Activated naive CD8-positive, alpha-beta T cell (primary cell): Measurements from ENCODE around the gene TTC31.

ENCODE experiments used
- H3K27ac Mint-ChIP-seq: one replicate; pipeline ENCODE4 v1.8.0; 2021; ENCODE audit warnings: mixed read lengths
- H3K27me3 Mint-ChIP-seq: one replicate; pipeline ENCODE4 v1.8.0; 2021; ENCODE audit warnings: mixed read lengths
- H3K36me3 Mint-ChIP-seq: one replicate; pipeline ENCODE4 v1.8.0; 2021; ENCODE audit warnings: mixed read lengths
- H3K4me1 Mint-ChIP-seq: one replicate; pipeline ENCODE4 v1.8.0; 2021; ENCODE audit warnings: low read depth, mixed read lengths
- H3K4me3 Mint-ChIP-seq: one replicate; pipeline ENCODE4 v1.8.0; 2021; ENCODE audit warnings: mild to moderate bottlenecking, mixed read lengths
- H3K9me3 Mint-ChIP-seq: one replicate; pipeline ENCODE4 v1.8.0; 2021; ENCODE audit warnings: low read depth, mixed read lengths

TTC31 gene

GRCh38 chr2:74532222-74532621 is 49.3 kb downstream of the TTC31 start:
- H3K27ac Mint-ChIP-seq: peak overlapping the region; percentile 7
- H3K4me1 Mint-ChIP-seq: peaks cover 27% of the 10 kb centered on the region
- no peaks in the 10 kb centered on the region for H3K27me3 Mint-ChIP-seq
- peaks cover 9% of the 10 kb centered on the region for H3K36me3 Mint-ChIP-seq
- no peaks in the 10 kb centered on the region for H3K9me3 Mint-ChIP-seq
- peak overlapping the region; percentile 63 for H3K4me3 Mint-ChIP-seq

GRCh38 chr2:74533464-74533863 is 50.6 kb downstream of the TTC31 start:
- H3K4me3 Mint-ChIP-seq: no peak overlapping the region
- peaks cover 6% of the 10 kb centered on the region for H3K36me3 Mint-ChIP-seq
- H3K27me3 Mint-ChIP-seq: peaks cover 2% of the 10 kb centered on the region
- H3K27ac Mint-ChIP-seq: no peak overlapping the region
- H3K4me1 Mint-ChIP-seq: peaks cover 20% of the 10 kb centered on the region
- no peaks in the 10 kb centered on the region for H3K9me3 Mint-ChIP-seq

- no peak overlapping the region for H3K27ac Mint-ChIP-seq
- peaks cover 20% of the 10 kb centered on the region for H3K4me1 Mint-ChIP-seq
- peaks cover 3% of the 10 kb centered on the region for H3K27me3 Mint-ChIP-seq
- H3K4me3 Mint-ChIP-seq: no peak overlapping the region
- no peaks in the 10 kb centered on the region for H3K9me3 Mint-ChIP-seq
- H3K36me3 Mint-ChIP-seq: peaks cover 2% of the 10 kb centered on the region
These were observed 51.5 kb downstream of the TTC31 start for GRCh38 chr2:74534411-74534810.

GRCh38 chr2:74535440-74535965 is 52.6 kb downstream of the TTC31 start:
- no peaks in the 10 kb centered on the region for H3K9me3 Mint-ChIP-seq
- H3K36me3 Mint-ChIP-seq: peaks cover 2% of the 10 kb centered on the region
- H3K4me1 Mint-ChIP-seq: peaks cover 19% of the 10 kb centered on the region
- H3K27ac Mint-ChIP-seq: no peak overlapping the region
- H3K4me3 Mint-ChIP-seq: no peak overlapping the region
- H3K27me3 Mint-ChIP-seq: peaks cover 3% of the 10 kb centered on the region

GRCh38 chr2:74536166-74536950 is 53.5 kb downstream of the TTC31 start:
- Mint-ChIP-seq H3K36me3 (peaks cover 2% of the 10 kb centered on the region), H3K27ac (no peak overlapping the region), H3K4me3 (no peak overlapping the region), H3K9me3 (no peaks in the 10 kb centered on the region), H3K4me1 (peaks cover 10% of the 10 kb centered on the region), H3K27me3 (peaks cover 3% of the 10 kb centered on the region)

GRCh38 chr2:74537140-74537539 is 54.3 kb downstream of the TTC31 start:
- H3K36me3 Mint-ChIP-seq: peaks cover under 1% of the 10 kb centered on the region
- H3K27me3 Mint-ChIP-seq: peaks cover 4% of the 10 kb centered on the region

GRCh38 chr2:74538881-74539339 is 56.0 kb downstream of the TTC31 start:
- H3K27ac Mint-ChIP-seq: no peak overlapping the region
- H3K27me3 Mint-ChIP-seq: peaks cover 11% of the 10 kb centered on the region
- no peaks in the 10 kb centered on the region for H3K9me3 Mint-ChIP-seq
- H3K36me3 Mint-ChIP-seq: peaks cover 2% of the 10 kb centered on the region
- H3K4me1 Mint-ChIP-seq: no peaks in the 10 kb centered on the region
- no peak overlapping the region for H3K4me3 Mint-ChIP-seq

More at GRCh38 chr2:74537140-74537539, 54.3 kb downstream of the TTC31 start:
- H3K9me3 Mint-ChIP-seq: no peaks in the 10 kb centered on the region
- peaks cover 4% of the 10 kb centered on the region for H3K4me1 Mint-ChIP-seq
- no peak overlapping the region for H3K4me3 Mint-ChIP-seq
- no peak overlapping the region for H3K27ac Mint-ChIP-seq

- H3K36me3 Mint-ChIP-seq: peaks cover 2% of the 10 kb centered on the region
- no peak overlapping the region for H3K4me3 Mint-ChIP-seq
- H3K9me3 Mint-ChIP-seq: no peaks in the 10 kb centered on the region
- no peak overlapping the region for H3K27ac Mint-ChIP-seq
- H3K4me1 Mint-ChIP-seq: no peaks in the 10 kb centered on the region
- H3K27me3 Mint-ChIP-seq: peaks cover 15% of the 10 kb centered on the region
These were observed 57.4 kb downstream of the TTC31 start for GRCh38 chr2:74540291-74540690.

GRCh38 chr2:74542978-74543377 is 60.1 kb downstream of the TTC31 start:
- H3K4me3 Mint-ChIP-seq: no peak overlapping the region
- H3K9me3 Mint-ChIP-seq: no peaks in the 10 kb centered on the region
- no peaks in the 10 kb centered on the region for H3K4me1 Mint-ChIP-seq
- no peak overlapping the region for H3K27ac Mint-ChIP-seq
- H3K27me3 Mint-ChIP-seq: peaks cover 21% of the 10 kb centered on the region
- H3K36me3 Mint-ChIP-seq: peaks cover 2% of the 10 kb centered on the region
